ENCODE measurements around the gene WDR48. TPM values are rescaled to one million over a fixed set of nuclear protein-coding genes. Genes with fewer than 3 reads are reported as not detected.

WDR48 gene
- polyA plus RNA-seq, 12 donors: 23.2 to 59.7 (median 47.2) TPM; not detected in 1

DNA sequence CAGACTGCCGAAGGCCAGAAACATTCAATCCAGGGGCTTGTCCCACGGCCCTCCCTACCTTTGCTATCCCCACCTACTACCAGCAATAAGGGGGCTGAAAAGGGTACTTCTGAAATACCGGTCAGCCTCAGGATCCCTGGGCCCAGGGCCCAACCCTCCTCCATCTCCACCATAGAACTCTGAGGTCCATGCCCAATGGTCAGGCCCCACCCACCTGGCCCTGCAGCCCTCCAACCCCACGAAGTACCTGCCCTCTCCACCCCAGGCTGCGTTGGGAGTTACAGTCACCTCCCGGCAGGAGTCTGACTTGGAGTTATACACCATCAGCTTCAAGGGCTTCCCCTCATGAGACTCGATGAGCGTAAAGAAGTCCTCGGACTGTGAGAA lies 48.7 kb downstream of the WDR48 start:
- DNase-seq: no peak

DNA sequence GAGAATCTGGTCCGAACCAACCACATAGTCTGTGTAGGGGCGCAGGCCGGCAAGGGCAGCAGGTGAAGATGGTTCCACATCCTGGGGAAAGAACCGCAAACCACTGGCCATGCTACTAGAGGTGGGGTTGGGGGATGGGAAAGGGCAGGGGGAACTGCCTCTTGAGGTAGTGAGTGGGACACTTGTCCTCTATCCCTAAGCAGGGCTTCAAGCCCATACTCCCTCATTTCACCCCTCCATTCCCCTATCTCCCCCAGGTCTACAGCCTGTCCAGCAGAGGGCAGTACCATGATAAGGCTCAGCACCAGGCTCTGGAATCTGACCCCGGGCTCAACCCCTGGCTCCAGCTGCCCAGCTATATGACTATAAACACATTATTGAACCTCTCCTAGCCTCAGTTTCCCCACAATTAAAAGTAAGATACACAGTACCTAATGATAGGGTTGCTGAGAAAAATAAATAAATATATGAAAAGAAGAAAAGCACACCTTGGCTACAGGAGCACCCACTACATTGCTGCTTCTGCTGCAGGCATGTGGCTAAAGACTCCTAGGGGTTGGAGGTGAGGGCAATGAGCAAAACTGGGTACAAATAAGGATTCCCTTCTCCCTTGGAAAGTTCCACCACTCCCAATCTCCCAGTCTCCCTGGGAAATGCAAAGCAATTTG lies 49.3 kb downstream of the WDR48 start:
- no peak for DNase-seq

DNA sequence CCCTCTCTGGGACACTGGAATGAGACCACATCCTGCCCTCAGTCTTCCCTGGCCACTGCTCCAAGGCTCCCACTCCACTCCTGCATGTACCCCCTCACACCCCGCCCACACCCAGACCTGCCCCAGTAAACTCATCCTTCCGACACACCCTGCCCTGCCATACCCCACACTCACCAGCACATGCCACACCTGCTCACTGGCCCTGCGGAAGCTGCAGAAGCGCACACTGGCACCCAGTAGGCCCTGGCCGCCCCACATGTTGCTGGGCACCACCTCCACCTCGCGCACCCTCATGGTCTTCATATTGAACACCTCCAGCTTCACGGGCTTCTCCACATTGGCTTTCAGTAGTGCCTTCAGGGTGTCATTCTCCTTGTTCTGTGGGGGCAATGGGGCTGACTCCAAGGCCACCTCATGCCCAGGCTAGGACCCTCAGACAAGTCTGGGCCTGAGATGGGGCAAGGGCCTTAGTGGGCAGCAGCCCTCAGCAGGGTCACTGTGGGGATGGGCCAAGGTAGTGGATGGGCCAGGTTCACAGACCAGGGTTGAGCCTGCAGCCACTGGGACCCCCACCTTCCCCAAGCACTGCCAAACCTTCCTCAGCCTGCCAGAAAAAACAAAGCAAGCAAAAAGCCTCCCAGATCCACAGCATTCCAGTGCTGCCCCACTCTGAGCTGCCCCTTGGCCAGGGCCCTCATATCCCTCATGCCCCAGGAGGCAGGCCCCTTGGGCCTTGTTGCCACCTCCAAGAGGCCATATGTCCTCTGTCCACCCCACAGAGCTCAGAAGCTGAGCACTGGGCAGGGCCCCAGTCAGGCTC lies 50.9 kb downstream of the WDR48 start:
- DNase-seq: no peak

DNA sequence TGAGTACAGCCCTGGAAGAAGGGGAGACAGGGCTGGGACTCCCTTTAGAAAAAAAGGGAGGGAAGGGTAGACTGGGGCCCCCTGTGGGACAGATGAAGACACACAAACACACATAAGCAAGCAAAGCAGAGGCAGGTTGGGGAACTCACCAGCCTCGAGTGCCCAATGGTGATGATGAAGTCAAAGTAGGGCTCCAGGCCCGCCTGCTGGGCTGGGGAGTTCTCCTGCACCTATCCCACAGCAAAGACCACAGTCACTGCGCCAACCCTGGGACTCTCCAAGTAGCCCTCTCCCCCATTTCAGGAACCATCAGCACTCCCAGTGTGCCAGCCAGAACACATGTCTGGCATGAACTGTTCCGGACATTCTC lies 51.5 kb downstream of the WDR48 start:
- DNase-seq: no peak

DNA sequence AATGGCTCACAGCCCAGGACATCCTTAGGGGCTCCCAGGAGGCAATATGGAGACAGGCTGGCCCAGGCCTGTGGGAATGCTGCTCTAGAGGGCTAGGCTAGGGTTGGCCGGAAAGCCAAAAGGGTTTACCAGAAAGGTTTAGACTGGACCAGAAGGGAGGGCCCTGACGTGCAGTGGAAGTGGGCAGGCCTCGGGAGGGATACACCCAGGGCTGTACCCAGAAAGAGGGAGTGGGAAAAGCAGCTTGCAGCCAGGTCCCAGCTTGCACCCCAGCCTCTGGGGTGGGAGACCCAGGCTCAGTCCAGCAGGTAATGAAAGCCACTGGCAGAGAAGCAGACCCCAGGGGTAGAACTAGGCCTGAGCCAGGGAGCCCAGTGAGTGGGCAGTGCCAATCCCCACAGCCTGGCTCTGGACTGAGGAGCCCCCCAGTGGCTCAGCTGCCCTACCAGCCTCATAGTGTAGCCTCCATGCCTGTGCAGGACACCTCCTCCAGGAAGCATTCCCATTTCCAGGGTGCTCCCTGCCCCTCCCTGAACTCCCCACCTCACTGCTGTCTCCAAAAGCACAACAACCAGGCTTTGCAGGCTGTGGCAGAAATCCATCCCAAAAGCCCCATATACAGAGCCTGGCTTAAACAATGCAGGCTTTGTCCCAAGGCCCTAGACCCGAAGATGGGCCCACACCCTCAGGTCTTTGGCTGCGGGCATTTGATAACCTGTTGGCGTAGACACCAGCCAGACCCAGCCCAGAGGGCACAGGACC lies 52.2 kb downstream of the WDR48 start:
- DNase-seq: no peak

DNA sequence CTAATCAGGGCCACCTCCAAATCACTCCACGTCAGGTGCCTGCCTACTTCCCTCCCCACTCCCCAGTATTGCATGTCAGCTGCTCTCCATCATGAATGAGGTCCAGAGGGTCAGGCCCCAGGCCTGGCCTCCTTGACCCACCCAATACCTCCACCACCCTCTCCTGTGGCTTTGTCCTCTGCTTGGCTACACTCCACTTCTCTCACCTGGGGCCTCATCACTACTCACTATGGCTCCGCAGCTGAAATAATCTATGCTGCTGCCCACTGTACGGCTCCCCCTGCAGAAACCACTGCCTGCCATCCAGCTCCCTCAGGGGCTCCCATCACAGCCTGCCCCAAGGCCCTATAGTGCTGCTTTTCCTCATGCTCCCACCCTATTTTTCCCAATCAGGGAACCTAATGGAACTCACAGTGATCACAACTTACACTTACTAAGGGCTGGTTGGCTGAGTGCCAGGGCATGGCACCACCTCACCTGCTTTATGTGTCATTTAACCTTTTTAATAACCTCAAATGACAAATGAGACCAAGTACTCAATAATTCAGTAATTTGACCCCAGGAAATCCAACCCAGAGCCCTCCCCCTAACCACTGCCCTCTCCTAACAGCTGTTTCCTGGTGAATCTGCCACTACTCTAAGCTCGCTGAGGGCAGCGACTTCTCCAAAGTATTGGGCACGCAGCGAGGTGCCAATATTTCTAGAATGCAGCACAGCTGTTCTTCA lies 53.3 kb downstream of the WDR48 start:
- DNase-seq: no peak

DNA sequence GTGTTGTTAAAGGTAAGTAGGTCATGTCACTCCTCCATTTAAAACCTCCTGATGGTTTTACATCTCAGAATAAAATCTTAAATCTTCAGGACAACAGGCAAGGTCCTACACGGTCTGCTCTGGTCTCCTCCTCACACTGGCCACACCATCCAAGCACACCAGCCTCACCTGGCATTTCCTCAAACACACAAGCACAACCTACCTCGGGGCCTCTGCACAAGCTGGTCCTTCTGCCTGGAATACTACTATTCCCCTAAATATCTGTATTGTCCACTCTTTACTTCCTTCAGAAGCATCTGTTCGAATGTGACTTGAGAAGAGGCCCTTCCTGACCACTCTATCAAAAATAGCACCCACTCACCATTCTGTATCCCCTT lies 53.9 kb downstream of the WDR48 start:
- no peak for DNase-seq

DNA sequence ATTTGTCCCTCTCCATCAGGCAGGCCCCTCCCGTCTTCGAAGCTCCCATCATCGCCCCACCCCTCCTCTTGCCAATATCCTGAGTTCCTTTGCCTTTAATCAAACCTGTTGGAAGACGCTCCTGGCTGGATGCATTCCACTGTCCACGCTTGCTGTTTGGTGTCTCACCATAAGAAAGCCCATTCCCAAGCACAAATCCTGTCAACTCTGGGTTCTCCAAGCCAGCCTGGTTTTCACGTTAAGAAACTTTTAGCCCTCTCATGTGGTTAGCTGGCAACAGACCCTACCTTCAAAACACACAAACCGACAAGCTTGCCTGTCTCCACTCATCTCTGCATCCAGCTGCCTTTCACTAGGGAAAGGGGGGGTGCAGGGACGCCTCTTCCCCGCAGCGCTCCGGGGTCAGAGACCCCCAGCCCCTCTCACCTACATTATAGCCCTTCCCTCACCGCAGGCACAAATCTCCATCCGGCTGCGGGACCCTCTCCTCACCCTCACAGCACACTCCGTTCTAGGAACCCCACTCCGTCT lies 54.5 kb downstream of the WDR48 start:
- DNase-seq: peak; percentile 15

DNA sequence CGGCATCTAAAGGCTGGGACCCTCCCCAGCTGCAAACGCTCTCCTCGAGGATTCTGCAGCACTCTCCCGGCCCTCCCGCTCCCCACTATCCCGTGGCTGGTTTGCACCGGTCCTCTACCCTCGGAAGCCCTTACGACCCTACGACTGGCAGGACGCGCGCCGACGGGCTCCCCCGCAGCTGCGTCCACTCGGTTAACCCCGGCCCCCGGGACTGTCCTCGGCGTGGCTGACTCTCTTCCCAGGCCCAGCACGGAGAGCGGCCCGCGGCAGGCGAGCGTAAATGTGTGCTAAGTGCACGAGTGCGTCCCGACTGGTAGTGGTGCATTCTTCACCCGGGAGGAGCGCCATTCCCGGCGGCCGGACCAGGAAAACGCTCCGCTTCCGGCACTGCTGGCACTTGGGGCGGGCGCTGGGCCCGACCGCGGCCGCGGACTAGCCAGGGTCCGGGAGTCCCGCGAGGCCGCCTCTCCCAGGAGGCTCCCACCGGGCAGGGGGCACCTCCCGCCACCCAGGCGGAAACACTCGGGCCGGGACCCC lies 55.1 kb downstream of the WDR48 start:
- DNase-seq: peak; percentile 45

DNA sequence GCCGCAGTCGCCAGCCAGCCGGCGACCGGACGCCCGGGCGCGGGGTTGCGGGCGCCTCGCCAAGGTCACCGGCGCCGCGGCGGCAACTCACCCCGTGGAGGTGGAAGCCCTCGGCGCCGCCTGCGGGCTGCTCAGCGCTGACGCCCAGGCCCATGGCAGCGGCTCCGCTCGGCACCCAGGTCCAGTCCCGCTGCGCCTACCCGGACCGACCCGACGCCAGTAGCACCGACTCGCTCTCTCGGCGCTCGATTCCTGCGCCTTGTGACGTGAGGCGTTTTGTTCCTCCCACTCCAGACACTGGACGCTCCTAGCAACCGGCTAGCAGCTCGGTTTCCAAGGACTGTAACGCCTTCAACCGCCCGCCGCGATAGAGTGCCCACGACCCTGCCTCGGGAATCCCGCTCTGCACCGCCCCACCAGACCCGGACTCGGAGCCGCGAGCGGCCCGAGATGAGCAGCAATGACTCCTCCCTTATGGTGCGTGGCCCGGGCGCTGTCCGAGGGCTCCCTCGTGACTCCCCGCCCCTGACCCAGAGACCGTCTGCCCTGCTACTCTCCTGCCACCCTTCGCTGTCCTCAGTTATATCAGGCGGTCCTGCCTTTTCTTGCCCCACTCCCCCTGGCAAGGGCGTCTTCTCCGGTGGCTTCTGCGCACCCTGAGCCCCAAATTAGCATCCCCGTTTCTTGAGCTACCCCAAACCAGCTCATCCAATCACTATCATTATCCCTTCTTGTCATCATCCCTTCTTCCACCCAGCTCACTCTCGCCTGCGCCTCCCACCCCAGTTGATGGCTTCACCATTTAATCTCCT lies 55.8 kb downstream of the WDR48 start, which contains the start of the genes GORASP1 and TTC21A:
GORASP1 (minus strand) TSS at position 240 of the 812 bp plus-strand sequence; CDS start at position 154, 86 bp downstream.
TTC21A (plus strand) TSS at position 293 of the 812 bp plus-strand sequence; CDS start at position 451, 158 bp downstream.
- DNase-seq: peak; percentile 92

DNA sequence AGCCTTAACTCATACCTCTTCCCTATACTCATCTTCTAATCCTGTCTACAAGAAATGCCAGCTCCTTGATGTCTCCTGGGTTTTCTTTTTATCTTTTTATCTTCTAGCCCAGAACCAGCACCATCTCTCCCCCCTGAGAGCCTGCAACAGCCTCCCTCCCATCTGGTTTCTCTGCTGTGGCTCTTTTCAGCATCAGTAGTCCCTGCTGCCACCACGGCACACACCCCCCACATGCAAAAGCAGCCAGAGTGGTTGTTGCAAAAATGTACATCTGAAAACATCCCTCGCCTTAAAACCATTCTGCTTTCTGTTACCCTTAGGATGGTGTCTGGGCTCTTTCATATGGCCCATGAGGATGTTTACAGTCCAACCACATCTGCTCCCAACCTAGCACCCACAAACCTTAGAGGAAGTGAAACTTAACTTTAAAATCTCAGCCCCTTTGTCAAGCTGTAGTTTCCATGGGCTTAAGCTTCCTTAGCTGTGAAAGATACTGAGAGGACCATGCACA lies 56.4 kb downstream of the WDR48 start:
- DNase-seq: peak; percentile 10

DNA sequence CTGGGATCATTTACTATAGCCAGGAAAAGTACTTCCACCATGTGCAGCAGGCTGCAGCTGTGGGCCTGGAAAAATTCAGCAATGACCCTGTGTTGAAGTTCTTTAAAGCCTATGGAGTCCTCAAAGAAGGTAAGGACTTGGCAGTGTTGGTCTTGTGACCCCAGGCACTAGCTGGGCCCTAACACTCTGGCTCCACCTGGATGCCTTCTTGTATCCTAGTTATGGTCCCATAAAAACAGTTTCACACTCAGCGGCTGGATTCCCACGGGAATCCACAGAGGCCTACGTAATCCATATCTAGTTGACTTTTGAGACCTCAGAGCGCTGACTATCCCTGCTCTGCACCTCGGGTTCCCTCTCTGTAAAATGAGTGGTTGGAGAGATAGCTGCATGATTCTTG lies 57.3 kb downstream of the WDR48 start:
- no peak for DNase-seq

DNA sequence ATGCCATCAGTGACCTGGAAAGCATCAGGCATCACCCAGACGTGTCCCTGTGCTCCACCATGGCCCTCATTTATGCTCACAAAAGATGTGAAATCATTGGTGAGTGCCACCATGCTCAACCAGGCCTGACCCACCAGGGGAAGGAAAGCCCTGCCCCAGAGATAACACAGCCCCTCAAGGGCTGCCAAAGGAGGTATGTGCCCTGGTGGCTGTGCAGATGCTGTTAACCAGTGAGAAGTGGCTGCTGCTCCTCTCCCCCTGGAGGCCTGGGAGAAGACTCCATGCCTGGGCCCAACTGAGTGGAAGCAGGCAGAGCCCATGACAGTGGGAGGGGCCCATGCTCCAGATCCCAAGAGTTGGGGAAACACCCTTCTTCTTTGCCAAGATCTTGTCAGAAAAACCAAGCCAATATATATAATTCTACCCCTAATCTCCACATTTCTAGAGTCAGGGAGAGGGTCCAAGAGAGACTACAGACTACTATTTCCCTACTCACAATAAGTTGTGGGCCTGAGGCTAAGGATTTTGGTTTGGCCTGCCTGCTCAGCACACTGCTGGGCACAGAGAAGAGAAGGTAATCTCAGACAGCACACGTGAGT lies 58.3 kb downstream of the WDR48 start:
- no peak for DNase-seq

DNA sequence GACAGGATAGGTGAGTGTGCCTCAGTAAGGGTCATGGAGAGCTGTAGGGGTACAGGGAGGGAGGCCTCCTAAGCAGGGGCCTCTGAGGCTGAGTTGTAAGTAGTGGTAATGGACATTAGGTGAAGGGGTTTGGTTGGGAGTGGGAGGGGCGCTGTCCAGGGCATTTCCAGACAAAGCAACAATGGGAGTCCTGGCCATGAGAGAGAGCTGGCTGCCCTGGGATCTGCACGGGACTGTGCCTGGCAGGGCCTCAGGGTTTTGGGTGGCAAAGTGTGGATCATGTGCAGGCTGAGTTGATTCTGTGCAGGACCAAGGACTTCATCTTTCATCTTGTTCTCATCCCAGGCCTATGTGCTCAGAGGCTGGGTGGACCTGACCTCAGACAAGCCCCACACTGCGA lies 60.3 kb downstream of the WDR48 start:
- no peak for DNase-seq

DNA sequence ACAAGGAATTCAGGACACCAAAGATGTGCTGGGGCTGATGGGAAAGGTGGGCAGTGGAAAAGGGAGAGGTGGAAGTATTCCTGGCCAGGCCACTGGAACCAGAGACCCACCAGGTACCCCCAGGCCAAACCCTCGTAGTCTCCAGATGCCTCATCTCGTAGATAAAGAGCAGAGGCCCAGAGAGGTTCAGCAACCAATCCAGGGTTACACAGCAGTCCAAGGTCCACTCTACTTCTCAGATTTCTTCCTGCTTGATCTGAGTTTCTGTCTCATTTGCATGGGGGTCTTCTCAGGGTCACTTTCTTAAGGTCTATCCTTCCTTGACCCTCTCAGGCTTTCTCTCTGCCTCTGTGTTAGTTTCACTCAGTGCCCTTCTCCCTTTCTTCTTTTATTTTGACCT lies 60.7 kb downstream of the WDR48 start:
- no peak for DNase-seq

DNA sequence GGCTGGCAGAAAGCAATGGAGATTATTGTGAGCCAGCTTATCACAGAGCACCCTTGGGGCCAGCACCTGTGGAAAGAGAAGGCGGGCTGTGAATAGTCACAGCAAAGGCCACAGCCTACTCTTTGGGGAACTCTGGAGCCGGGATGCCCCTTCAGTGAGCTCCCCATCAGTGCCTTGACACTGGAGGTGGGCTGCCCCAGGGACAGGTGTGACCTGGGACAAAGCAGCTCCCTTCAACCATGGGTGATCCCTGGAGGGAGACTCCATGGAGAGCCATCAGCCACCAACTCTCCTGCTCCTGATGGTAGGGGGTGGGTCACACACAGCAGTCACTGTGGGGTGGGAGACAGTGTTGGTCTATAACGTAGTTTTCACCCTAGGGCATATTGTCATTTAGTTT lies 61.5 kb downstream of the WDR48 start:
- DNase-seq: no peak

DNA sequence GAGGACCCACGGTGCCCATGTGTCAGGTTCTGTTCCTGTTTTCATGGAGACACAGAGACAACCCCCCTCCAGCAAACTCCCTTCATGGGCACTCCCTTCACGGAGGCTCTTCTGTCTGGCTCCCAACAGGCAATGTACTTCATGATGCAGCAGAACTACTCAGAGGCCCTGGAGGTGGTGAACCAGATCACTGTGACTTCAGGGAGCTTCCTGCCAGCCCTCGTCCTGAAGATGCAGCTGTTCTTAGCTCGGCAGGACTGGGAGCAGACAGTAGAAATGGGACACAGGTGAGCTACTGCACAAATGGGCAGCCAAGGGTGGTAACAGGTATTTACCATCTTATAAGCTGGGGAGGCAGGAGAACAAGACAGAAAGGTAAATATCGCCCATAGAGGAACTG lies 62.6 kb downstream of the WDR48 start:
- DNase-seq: no peak

DNA sequence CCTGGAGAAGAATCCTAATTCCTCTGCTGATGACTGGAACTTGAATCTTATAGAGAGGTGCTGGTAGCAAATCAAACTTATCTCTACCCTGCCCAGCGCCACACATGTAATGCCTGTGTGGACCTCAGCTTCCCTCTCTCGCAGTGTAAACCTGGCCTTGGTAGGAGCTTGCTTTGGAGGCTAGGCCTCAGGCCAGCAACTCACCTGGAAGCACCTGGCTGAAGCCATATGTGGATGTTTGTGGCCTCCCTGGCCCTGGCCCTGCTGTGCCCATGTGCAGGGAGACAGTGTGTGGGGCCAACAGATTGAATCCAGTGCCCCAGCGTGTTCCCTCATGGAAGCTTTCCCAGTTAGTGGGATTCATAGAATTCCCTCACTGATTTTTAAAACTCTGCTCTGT lies 64.1 kb downstream of the WDR48 start:
- DNase-seq: no peak

DNA sequence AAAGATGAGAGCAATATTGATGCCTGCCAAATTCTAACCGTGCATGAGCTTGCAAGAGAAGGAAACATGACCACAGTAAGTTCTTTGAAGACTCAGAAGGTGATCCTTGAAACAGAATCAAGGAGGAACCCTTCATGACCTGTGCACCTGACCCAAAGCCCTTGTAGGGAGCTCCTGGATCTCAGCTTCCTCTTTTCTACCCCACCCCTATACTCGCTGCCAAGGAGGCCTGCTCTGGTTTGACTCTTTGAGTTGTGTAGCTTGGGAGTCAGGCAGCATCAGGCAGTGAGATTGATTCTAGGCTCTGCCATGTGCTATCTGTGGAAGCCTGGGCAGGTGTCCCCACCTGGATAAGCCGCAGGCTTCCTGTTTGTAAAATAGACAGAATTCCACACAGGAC lies 66.3 kb downstream of the WDR48 start:
- no peak for DNase-seq

All from muscle of arm (tissue), 12 donors.